GM18499 (cell line): ENCODE measurements around the gene SPRY4.

ENCODE experiments used
- ATAC-seq: cut with Tn5 transposase; IDR thresholded peaks from one replicate; pipeline ENCODE4 v1.9.1; 2021; ENCODE audit warnings: moderate number of reproducible peaks; ENCODE audit not compliant: insufficient read depth, unreplicated experiment

SPRY4 gene

DNA sequence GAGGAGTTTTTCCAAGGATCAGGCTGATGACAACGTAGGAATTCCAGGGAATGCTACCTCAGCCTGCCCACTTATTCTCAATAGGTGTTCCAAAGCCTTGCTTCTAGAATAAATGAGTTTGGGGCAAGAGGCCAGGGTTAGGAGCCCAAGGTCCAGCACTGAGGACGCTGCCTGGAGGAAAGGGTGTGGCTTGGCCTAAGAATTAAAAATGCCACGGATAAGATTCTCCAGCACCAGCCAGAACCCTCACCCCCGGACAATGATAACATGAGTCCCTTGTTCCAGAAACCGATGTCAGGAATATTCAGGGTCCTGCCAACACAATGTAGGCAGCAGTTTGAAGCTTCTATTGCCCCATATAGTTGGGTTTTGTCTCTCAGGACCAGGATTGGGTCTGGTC, 7.6 kb downstream of the SPRY4 start:
- no peak for ATAC-seq

- no peak for ATAC-seq
Measured at GRCh38 chr5:142316681-142317080, 8.1 kb downstream of the SPRY4 start.

- no peak for ATAC-seq
Measured at GRCh38 chr5:142316051-142316450, 8.8 kb downstream of the SPRY4 start.

DNA sequence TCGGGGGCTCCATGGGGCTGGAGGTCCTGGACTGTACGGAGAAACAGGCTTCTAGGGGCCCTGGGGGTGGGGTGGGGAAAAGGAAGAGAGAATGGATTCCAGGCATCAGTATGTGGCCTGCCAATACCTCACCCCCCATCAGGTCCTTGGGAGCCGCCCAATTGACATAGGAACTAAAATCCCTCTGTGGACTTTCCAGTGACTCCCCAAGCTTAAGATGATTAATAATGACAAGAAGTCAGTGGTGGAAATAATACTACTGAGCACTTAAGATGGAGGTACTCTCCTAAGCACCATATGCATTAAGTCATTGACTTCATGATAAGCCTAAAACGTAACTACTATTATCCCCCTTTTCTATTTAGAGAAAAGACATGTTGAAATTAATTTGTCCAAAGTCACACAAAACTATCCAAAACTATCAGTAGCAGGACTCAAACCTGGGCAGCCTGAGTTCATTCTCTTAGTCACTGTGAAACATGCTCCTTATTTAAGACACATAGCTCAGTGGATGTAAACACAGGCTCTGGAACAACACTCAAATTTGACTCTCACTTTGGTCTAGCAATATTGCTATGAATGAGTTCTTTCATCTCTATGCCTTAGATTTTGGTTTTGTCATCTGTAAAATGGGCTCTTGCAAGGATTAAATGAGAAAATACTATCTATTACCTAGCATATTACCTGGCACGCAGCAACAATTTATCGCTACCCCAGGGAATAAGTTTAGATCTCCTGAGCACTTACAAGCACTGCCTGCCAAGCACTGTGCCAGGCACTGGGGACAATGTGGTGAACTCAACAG, 9.5 kb downstream of the SPRY4 start:
- ATAC-seq: no peak

DNA sequence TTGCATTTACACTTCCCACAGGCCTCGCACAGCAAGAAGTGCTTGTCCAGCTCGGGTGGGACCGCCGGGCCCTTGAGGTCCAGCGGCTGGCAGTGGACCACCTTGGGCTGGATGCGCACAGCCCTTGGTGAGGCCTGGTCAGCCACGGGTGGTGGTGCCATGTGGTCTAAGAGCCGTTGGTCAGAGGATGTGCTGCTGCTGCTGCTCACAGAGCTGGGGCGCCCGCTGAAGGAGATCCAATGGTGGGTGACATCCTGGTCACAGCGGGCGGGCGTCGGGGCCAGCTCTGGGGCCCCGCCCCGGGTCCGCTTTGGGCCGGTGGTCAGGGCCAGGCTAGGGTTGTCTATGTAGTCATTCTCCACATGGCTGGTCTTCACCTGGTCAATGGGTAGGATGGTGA, 10.2 kb downstream of the SPRY4 start:
- ATAC-seq: no peak

GRCh38 chr5:142314109-142314508, 10.7 kb downstream of the SPRY4 start:
- ATAC-seq: no peak

GRCh38 chr5:142313682-142314081, 11.1 kb downstream of the SPRY4 start:
- no peak for ATAC-seq

DNA sequence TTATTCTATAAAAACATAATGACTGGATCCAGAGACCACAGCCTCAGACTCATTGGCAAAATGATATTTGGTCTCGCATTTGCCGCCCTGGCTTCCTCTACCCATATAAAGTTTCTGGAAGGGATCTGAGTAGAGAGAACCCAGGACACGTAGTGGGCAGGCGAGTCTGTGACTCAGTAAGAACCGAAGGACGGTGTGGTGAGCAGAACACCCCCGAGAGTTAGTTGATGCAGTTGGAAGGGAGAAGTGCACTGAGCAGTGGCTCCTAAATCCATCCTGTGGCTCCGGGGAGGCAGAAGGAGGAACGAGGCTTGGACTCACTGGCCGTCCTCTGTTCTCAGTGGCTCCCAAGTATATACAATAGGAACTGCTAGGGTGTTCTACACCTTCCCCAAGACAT, 11.5 kb downstream of the SPRY4 start:
- no peak for ATAC-seq

DNA sequence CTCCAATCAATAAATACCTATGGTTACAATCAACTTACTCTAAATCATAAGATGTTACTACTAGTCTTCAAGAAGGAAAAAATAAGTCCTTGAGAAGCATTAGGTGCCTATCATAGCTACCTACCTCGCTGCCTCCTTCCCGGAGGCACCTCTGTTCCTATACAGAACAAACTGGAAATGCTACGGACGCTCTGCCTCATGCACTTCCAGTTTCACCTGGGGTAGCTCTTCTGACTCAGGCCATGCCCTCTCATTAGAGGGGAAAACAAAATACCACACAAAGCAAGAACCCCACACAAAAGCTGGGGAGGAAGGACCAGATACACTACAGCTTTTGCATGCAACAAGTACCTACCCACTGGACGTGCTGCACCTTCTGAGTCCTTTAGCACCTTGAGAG, 12.4 kb downstream of the SPRY4 start:
- no peak for ATAC-seq

GRCh38 chr5:142311725-142312124, 13.1 kb downstream of the SPRY4 start:
- no peak for ATAC-seq

GRCh38 chr5:142310803-142311202, 14.0 kb downstream of the SPRY4 start:
- no peak for ATAC-seq

DNA sequence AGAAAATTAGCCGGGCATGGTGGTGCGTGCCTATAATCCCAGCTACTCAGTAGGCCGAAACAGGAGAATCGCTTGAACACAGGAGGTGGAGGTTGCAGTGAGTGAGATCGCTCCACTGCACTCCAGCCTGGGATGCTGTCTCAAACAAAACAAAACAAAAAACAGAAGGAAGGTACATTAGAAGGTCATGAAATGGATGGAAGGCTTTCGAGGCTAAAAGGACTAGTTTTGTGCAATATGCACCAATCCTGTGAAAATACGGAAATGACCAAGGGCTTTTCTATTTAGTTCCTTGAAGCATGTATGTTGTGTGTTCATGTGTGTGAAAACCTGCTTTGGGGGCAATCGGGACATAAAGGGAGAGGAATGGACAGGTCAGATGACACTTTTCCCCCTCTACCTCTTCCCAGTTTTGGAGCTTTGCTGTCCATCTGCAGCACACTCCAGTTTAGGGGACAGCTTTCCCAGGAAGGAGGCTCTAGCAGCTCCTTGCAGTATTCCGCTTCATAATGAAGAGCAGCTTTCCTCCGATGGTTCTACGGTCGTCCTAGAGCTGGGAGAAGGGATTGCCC, 15.0 kb downstream of the SPRY4 start:
- ATAC-seq: no peak

- no peak for ATAC-seq
Measured at GRCh38 chr5:142308358-142308757, 16.5 kb downstream of the SPRY4 start.

DNA sequence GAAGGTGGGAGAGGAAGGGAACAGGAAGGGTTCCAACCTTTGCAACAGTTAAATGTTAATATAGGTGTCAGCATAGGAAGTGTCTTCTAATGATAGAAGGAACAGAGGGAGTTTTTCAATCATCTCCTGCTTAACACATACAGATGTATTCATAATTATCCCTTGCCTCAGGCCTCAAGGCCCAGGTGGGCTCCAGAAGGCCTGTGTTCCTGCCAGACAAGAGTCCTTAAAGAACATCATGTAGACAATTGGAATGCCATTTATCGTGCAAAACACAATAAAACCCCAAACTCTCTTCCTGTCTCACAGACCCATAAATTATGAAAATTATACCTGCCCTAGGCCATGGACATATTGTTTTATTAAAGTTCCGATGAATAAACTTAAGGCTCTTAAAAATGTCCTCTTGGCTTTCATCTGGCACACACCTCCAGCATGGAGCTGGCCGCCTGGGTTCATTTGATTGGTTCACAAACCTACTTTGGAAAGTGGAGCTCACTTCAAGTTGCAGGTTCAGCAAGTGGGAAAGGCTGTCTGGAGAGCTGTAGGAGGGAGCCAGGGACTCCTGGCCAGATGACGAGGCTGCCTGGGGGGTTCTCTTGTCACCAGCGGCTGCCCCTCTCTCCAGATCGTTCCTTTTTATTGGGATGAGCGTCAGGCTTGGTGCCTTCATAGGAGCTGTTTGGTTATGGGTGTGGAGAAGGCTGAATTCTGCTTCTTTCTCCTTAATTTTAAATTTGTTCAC, 17.5 kb downstream of the SPRY4 start:
- no peak for ATAC-seq

DNA sequence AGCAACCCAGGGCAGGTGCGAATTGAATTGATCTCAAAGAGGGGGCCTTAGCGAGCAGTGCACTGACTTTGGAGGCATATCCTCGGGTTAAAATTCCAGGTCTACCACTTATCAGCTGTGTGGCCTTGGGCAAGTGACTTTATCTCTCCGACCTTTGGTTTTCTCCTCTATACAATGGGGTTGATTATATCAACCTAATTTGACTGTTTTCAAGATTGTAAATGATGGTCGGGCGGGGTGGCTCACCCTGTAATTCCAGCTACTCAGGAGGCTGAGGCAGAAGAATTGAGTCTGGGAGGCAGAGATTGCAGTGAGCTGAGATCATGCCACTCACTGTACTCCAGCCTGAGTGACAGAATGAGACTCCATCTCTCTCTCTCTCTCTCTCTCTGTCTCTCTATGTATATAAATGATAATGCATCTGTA, 18.7 kb downstream of the SPRY4 start:
- no peak for ATAC-seq

DNA sequence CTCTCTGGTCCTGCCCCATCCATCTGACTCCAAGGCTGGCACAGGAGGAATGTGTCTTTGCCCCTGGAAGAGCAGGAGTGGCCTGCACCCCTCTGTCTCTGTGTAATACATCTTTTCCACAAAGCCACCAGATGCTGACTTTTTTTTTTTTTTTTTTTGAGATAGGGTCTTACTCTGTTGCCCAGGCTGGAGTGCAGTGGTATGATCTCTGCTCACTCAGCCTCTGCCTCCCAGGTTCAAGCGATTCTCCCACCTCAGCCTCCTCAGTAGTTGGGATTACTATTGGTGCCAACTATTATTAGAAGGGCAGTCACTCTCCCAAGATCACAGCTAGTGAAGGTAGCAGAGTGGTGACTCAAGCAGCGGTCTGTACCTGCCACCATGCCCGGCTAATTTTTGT, 19.6 kb downstream of the SPRY4 start:
- no peak for ATAC-seq

GRCh38 chr5:142304013-142304701, 20.7 kb downstream of the SPRY4 start:
- ATAC-seq: no peak

- no peak for ATAC-seq
Measured at GRCh38 chr5:142303565-142303964, 21.3 kb downstream of the SPRY4 start.

DNA sequence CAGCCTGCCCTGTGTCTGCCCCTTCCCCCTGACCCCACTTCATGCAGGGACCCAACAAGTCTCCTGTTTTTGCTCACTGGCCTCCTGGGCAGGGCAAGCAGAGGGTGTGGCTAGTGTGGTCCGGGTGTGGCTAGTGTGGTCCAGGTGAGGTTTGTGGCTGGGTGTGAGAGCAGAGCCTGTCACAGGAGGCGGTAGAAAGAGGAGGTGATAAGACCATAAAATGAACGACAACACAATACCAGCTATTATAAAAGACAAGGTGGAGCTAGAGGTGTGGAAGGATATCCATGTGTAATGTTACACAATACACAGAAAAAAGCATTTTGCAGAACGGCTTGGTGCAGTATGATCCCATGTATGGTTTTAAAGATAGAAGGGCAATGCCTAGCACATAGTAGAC, 23.3 kb downstream of the SPRY4 start:
- ATAC-seq: no peak

DNA sequence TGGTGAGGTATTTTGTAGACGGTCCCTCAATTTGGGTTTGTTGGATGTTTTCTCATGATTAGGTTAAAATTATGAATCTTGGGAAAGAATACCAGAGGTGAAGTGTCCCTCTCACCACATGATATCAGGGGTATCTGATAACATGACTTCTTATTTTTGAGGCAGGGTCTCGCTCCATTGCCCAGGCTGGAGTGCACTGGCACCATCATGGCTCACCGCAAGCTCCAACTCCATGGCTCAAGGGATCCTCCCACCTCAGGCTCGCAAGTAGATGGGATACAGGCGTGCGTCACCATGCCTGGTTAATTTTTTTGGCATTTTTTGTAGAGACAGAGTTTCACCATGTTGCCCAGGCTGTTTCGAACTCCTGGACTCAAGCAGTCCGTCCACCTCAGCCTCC, 24.1 kb downstream of the SPRY4 start:
- ATAC-seq: no peak

- ATAC-seq: no peak
Measured at GRCh38 chr5:142298789-142299188, 26.0 kb downstream of the SPRY4 start.
